Gastroesophageal sphincter (tissue), 4 donors: ENCODE results near the gene TNNI3K. TPM values are rescaled to one million over a fixed set of nuclear protein-coding genes. Genes with fewer than 3 reads are reported as not detected.

Experiments
- ATAC-seq: fragments of 150-250 bp; one replicate; pipeline ENCODE4 v1.9.1; 2016; ENCODE audit warnings: mild to moderate bottlenecking, moderate library complexity
- H3K27ac ChIP-seq, 4 donors: fragments of 200-600 bp; sonication (generic) in 3 of 4; 1 replicate in 3 of 4; 2 replicates in 1 of 4; pipeline ENCODE4 v1.5.1; 2016 to 2019
- H3K27me3 ChIP-seq: fragments of 200-600 bp; sonication (generic); one replicate; pipeline ENCODE4 v1.5.1; 2019
- H3K36me3 ChIP-seq, 2 donors: fragments of 200-600 bp; sonication (generic); one replicate each; pipeline ENCODE4 v1.5.1; 2019; ENCODE audit warnings: control low read depth in 1 of 2
- H3K4me1 ChIP-seq, 3 donors: fragments of 200-600 bp; sonication (generic); 1 replicate in 2 of 3; 2 replicates in 1 of 3; pipeline ENCODE4 v1.5.1; 2016 to 2019; ENCODE audit warnings: control low read depth in 2 of 3
- H3K4me3 ChIP-seq, 2 donors: fragments of 200-600 bp; sonication (generic); one replicate each; pipeline ENCODE4 v1.5.1; 2019; ENCODE audit warnings: mild to moderate bottlenecking in 1 of 2, moderate library complexity in 1 of 2
- H3K9me3 ChIP-seq, 3 donors: fragments of 200-600 bp; sonication (generic); one replicate each; pipeline ENCODE4 v1.5.1; 2017 to 2019; ENCODE audit warnings: control low read depth in 2 of 3
- CTCF ChIP-seq, 4 experiments: fragments of 200-600 bp in 2 of 4; fragments of 450-650 bp in 2 of 4; sonication (generic) in 1 of 4; IDR thresholded peaks; one replicate each; pipeline ENCODE4 v1.5.1; 2017 to 2019; ENCODE audit warnings: antibody characterized with exemption in 4 of 4, mild to moderate bottlenecking in 2 of 4, moderate library complexity in 2 of 4
- EP300 ChIP-seq: sonication (generic); formaldehyde crosslinking; IDR thresholded peaks from one replicate; pipeline ENCODE4 v1.6.1; 2017; ENCODE audit warnings: antibody characterized with exemption, mild to moderate bottlenecking
- POLR2A ChIP-seq, 2 donors: fragments of 450-650 bp; IDR thresholded peaks; one replicate each; pipeline ENCODE4 v1.6.1; 2017; ENCODE audit warnings: antibody characterized with exemption in 2 of 2, mild to moderate bottlenecking in 2 of 2, moderate library complexity in 1 of 2
- POLR2AphosphoS5 ChIP-seq: sonication (generic); formaldehyde crosslinking; IDR thresholded peaks from one replicate; pipeline ENCODE4 v1.6.1; 2017; ENCODE audit warnings: antibody characterized with exemption
- WGBS, 2 donors: methylation state at CpG; one replicate each; pipeline ENCODE4 v1.1.5; 2018; ENCODE audit warnings: low coverage in 1 of 2; 5-methylcytosine and 5-hydroxymethylcytosine counted together
- total RNA-seq, 4 donors: library from RNA; depleted of rRNA; stranded (reverse); fragments of >200 nt; gene quantifications; one replicate each; pipeline ENCODE4 v1.1.0, GENCODE V29; 2016

TNNI3K gene
- total RNA-seq, 4 donors from 2014 or later, result 0.32 to 3.9 (median 2.9) TPM

- Histone ChIP-seq H3K27me3 (no peaks in the 10 kb centered on the region), H3K4me3 (no peak overlapping the region), H3K36me3 (no peaks in the 10 kb centered on the region), H3K4me1 (no peaks in the 10 kb centered on the region), H3K27ac (no peak overlapping the region), H3K9me3 (no peaks in the 10 kb centered on the region)
- TF ChIP-seq EP300 (no peak), POLR2AphosphoS5 (no peak), CTCF (IDR thresholded peaks at IDR 0.05) (no peak), POLR2A (IDR thresholded peaks at IDR 0.05) (no peak)
- WGBS, 2 donors, result 79 to 82% methylated on average over 1 of the region's 1 CpG
- ATAC-seq, result no peak
Measured at GRCh38 chr1:74356493-74356892, 121.3 kb downstream of the TNNI3K start.

GRCh38 chr1:74357150-74357549 is 122.0 kb downstream of the TNNI3K start:
- 79 to 86% methylated on average over 3 of the region's 3 CpGs for WGBS, 2 donors
- no peak overlapping the region for H3K4me3 ChIP-seq
- ATAC-seq, result no peak
- no peak overlapping the region for H3K27ac ChIP-seq
- H3K4me1 ChIP-seq, result no peaks in the 10 kb centered on the region
- H3K27me3 ChIP-seq, result no peaks in the 10 kb centered on the region
- no peak for TF ChIP-seq EP300
- TF ChIP-seq POLR2A (IDR thresholded peaks at IDR 0.05), result no peak
- TF ChIP-seq POLR2AphosphoS5, result no peak
- no peak for TF ChIP-seq CTCF (IDR thresholded peaks at IDR 0.05)
- H3K36me3 ChIP-seq, result no peaks in the 10 kb centered on the region
- no peaks in the 10 kb centered on the region for H3K9me3 ChIP-seq

- no peak for ATAC-seq
- H3K9me3 ChIP-seq, result no peaks in the 10 kb centered on the region
- no peaks in the 10 kb centered on the region for H3K4me1 ChIP-seq
- no peaks in the 10 kb centered on the region for H3K27me3 ChIP-seq
- H3K36me3 ChIP-seq, result no peaks in the 10 kb centered on the region
- 79 to 88% methylated on average over 4 of the region's 4 CpGs for WGBS, 2 donors
- no peak overlapping the region for H3K27ac ChIP-seq
- no peak for TF ChIP-seq POLR2A (IDR thresholded peaks at IDR 0.05)
- no peak for TF ChIP-seq EP300
- no peak for TF ChIP-seq POLR2AphosphoS5
- no peak for TF ChIP-seq CTCF (IDR thresholded peaks at IDR 0.05)
- no peak overlapping the region for H3K4me3 ChIP-seq
Measured at GRCh38 chr1:74357756-74358155, 122.6 kb downstream of the TNNI3K start.

GRCh38 chr1:74362691-74363090 is 127.5 kb downstream of the TNNI3K start:
- H3K4me3 ChIP-seq, result no peak overlapping the region
- no peak for TF ChIP-seq POLR2A (IDR thresholded peaks at IDR 0.05)
- TF ChIP-seq EP300, result no peak
- no peak for TF ChIP-seq POLR2AphosphoS5
- TF ChIP-seq CTCF (IDR thresholded peaks at IDR 0.05), result no peak
- H3K27me3 ChIP-seq, result no peaks in the 10 kb centered on the region
- peaks cover 0 to 9% (median 0%) of the 10 kb centered on the region in 3 donors for H3K9me3 ChIP-seq
- H3K27ac ChIP-seq, result no peak overlapping the region
- WGBS, 2 donors, result 67 to 88% methylated on average over 1 of the region's 1 CpG
- no peaks in the 10 kb centered on the region for H3K4me1 ChIP-seq
- no peaks in the 10 kb centered on the region for H3K36me3 ChIP-seq
- no peak for ATAC-seq

GRCh38 chr1:74363220-74363619 is 128.0 kb downstream of the TNNI3K start:
- H3K27me3 ChIP-seq, result no peaks in the 10 kb centered on the region
- H3K4me3 ChIP-seq, result no peak overlapping the region
- peaks cover 0 to 9% (median 0%) of the 10 kb centered on the region in 3 donors for H3K9me3 ChIP-seq
- H3K27ac ChIP-seq, result no peak overlapping the region
- no peaks in the 10 kb centered on the region for H3K36me3 ChIP-seq
- 37% methylated on average over 2 of the region's 2 CpGs; no CpG with 5 or more reads in 1 of the 2 donors for WGBS, 2 donors
- ATAC-seq, result no peak
- TF ChIP-seq POLR2AphosphoS5, result no peak
- no peak for TF ChIP-seq POLR2A (IDR thresholded peaks at IDR 0.05)
- TF ChIP-seq EP300, result no peak
- TF ChIP-seq CTCF (IDR thresholded peaks at IDR 0.05), result no peak
- no peaks in the 10 kb centered on the region for H3K4me1 ChIP-seq
